ENCODE results near the gene PEF1.

The PEF1 gene

GRCh38 chr1:31628931-31629556, 15.6 kb downstream of the PEF1 start:
- no peak for DNase-seq (ENCODE audit: low read depth)

GRCh38 chr1:31627930-31628559, 16.6 kb downstream of the PEF1 start:
- no peak for DNase-seq (ENCODE audit: low read depth)

- no peak for DNase-seq (ENCODE audit: low read depth)
Observed at GRCh38 chr1:31627301-31627929, 17.3 kb downstream of the PEF1 start.

DNA sequence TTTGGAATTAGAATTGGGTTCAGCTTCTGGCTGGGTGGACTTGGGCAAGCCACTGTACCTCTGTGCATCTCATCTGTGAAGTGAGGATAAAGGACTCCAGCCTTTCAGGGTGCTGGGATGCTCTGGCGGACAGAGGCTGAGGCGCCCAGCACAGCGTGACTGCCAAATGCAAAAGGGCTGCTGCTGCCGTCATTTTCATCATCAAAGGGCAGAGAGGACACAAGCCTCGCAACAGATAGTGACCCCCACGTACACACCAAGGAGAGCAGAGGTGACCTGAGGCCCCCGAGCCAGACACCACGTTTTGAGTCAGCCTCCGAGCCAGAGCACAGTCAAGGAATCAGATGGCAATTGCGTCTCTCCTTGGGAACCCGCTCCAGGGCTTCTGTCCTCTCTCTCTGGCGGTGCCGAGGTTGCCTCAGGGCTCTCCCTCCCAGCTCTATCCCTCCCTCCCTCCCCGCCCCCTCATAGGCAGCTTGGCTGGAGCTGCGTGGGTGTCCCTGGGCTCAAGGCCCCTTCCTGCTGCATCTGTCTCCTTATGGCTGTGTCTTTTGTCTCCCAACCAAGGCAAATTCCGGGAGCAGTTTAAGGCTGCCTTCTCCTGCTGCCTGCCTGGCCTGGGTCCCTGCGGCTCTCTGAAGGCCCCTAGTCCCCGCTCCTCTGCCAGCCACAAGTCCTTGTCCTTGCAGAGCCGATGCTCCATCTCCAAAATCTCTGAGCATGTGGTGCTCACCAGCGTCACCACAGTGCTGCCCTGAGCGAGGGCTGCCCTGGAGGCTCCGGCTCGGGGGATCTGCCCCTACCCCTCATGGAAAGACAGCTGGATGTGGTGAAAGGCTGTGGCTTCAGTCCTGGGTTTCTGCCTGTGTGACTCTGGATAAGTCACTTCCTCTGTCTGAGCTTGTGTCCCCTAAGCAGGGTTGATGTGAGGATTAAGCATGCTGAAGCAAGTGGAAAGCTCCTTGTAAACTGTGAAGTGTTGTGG, 18.2 kb downstream of the PEF1 start:
- no peak for DNase-seq (ENCODE audit: low read depth)

DNA sequence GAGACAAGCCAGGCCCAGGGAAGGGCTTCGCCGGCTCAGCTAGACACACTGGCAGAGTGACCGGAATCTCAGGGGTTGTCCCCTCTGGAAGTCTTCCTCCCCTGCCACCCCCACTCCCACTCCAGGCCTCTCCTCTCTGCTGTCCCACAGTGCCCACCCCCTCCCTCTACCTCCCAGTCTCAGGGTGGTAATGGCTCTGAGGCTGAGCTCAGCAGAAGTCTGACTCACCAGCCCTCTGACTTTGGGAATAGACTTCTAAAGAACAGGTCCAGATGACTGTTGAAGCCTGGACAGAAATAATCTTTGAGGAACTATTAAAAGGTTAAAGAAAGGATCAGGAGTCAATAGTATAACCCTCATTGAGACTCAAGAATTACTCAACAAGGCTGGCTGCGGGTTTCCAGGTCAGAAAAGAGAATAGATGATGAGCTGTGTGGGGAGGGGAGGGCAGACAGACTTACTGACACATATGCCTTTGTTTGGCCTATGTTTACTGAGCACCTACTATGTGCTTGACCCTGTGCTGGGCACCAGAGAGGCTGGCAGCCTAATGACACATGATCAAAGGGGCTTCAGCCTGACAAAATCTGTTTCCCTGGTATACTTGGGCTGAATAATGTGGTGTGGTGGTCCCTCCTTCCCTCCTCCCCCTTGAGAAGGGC, 19.0 kb downstream of the PEF1 start:
- no peak for DNase-seq (ENCODE audit: low read depth)

- no peak for DNase-seq (ENCODE audit: low read depth)
Observed at GRCh38 chr1:31624731-31625514, 19.8 kb downstream of the PEF1 start.

- DNase-seq (ENCODE audit: low read depth) = no peak
Observed at GRCh38 chr1:31624309-31624708, 20.4 kb downstream of the PEF1 start.

GRCh38 chr1:31623365-31623764, 21.3 kb downstream of the PEF1 start:
- no peak for DNase-seq (ENCODE audit: low read depth)

- DNase-seq (ENCODE audit: low read depth) = no peak
Observed at GRCh38 chr1:31621847-31622730, 22.6 kb downstream of the PEF1 start.

DNA sequence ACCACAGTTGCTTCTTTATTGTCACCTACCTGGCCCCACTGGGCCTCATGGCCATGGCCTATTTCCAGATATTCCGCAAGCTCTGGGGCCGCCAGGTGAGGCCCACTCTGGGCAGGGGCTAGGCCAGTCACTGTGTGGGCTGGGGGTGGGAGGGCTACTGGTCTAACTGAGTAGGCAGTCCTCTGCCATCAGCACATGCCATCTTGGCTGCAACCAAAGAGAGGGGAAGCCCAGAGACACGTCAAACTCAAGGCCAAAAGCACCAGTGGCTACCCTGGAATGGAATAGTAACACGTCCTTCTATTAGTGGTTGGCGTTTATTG, 23.2 kb downstream of the PEF1 start:
- DNase-seq (ENCODE audit: low read depth) = no peak

- no peak for DNase-seq (ENCODE audit: low read depth)
Observed at GRCh38 chr1:31620631-31621497, 23.8 kb downstream of the PEF1 start.

GRCh38 chr1:31618916-31619846, 25.5 kb downstream of the PEF1 start:
- DNase-seq (ENCODE audit: low read depth) = no peak

- no peak for DNase-seq (ENCODE audit: low read depth)
Observed at GRCh38 chr1:31617916-31618746, 26.5 kb downstream of the PEF1 start.

GRCh38 chr1:31617218-31617915, 27.3 kb downstream of the PEF1 start, which contains the start of gene HCRTR1:
TSS of gene HCRTR1 (plus strand) at chr1:31617689. CDS start at chr1:31619193, 1,504 bp downstream.
- no peak for DNase-seq (ENCODE audit: low read depth)

DNA sequence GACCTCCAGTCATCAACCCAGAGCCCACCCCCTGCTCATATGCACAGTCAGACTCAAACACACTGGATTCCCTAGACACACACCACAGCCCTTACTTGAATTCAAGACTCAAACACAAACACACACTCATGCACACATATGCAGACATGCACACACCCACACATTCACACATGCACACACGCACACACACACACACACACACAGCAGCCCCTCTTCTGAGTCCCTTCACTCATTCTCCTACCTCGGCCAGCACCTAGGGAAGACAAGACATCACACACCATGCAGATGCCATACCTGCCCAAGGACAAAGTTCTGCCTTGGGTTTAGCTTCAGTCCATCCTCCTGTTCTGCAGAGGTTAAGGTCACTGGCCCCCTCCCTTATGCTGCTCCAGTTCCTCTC, 28.7 kb downstream of the PEF1 start:
- no peak for DNase-seq (ENCODE audit: low read depth)

DNA sequence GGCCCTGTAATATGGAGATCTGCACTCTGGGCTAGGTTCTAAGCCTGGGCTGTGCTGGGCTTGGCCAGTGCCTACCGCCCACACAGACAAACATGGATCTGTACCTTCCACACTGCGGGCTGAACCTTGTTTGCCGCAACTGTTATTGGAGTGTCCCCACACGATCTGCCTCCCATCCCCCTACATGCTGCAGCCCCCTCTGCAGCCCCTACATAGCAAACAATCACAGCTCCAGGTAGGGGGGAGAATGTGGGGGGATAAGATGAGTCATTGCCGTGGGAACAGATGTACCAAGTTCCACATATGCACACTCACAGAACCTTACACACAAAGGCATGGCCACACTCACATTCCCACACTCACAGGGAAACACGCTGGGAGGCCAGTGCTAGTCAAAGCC, 29.3 kb downstream of the PEF1 start:
- DNase-seq (ENCODE audit: low read depth) = no peak

All from fibroblast of the conjunctiva (primary cell).